GM12801 (cell line): Measurements from ENCODE around the gene SERGEF.

Source experiments
- CTCF ChIP-seq: IDR thresholded peaks from one replicate; pipeline ENCODE4 v1.5.1; 2011; ENCODE audit warnings: control low read depth; ENCODE audit not compliant: insufficient read length; ENCODE audit errors: extremely low read depth

SERGEF gene

GRCh38 chr11:17780668-17781067, 232.2 kb downstream of the SERGEF start:
- no peak for TF ChIP-seq CTCF

- no peak for TF ChIP-seq CTCF
Observed at GRCh38 chr11:17779861-17780594, 232.8 kb downstream of the SERGEF start.

- no peak for TF ChIP-seq CTCF
Observed at GRCh38 chr11:17778956-17779860, 233.6 kb downstream of the SERGEF start.

- no peak for TF ChIP-seq CTCF
Observed at GRCh38 chr11:17778352-17778751, 234.5 kb downstream of the SERGEF start.

- no peak for TF ChIP-seq CTCF
Observed at GRCh38 chr11:17777738-17778091, 235.1 kb downstream of the SERGEF start.

- TF ChIP-seq CTCF: no peak
Observed at GRCh38 chr11:17777086-17777737, 235.6 kb downstream of the SERGEF start.

GRCh38 chr11:17776212-17776875, 236.5 kb downstream of the SERGEF start:
- no peak for TF ChIP-seq CTCF
